Vagina (tissue), 2 donors: ENCODE data around the gene PERM1.

Experiments
- POLR2A ChIP-seq, 2 donors: fragments of 450-650 bp; IDR thresholded peaks; one replicate each; pipeline ENCODE4 v1.6.1; 2017; ENCODE audit warnings: antibody characterized with exemption in 2 of 2, mild to moderate bottlenecking in 2 of 2, moderate library complexity in 2 of 2
- POLR2AphosphoS5 ChIP-seq, 2 donors: sonication (generic); formaldehyde crosslinking; IDR thresholded peaks; one replicate each; pipeline ENCODE4 v1.9.0; 2017; ENCODE audit warnings: antibody characterized with exemption in 2 of 2, mild to moderate bottlenecking in 2 of 2, low read depth in 1 of 2; ENCODE audit not compliant: insufficient read depth in 1 of 2
- TF ChIP-seq, protein P1 (sequence below), 3 experiments: fragments of 450-650 bp in 2 of 3; fragments of 200-600 bp in 1 of 3; sonication (generic) in 1 of 3; IDR thresholded peaks; one replicate each; pipeline ENCODE4 v1.5.1; 2017 to 2019; ENCODE audit warnings: antibody characterized with exemption in 3 of 3, mild to moderate bottlenecking in 2 of 3, moderate library complexity in 2 of 3

DNA sequence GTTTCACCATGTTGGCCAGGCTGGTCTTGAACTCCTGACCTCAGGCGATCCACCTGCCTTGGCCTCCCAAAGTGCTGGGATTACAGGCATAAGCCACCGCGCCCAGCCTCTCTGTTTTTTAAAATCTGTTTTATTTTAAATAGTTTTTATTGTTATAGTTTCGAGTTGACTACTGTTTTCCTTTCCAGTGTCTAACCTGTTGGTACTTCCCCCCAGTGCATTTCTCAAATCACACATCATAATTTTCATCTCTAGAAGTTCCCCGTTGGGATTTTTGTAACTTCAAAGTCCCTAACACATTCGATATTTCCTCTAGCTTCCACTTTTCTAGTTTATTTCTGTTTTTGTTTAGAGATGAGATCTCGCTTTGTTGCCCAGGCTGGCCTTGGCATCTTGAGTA lies 10.5 kb upstream of the PERM1 start:
- TF ChIP-seq POLR2A (IDR thresholded peaks at IDR 0.05), result no peak
- TF ChIP-seq, protein P1, sequence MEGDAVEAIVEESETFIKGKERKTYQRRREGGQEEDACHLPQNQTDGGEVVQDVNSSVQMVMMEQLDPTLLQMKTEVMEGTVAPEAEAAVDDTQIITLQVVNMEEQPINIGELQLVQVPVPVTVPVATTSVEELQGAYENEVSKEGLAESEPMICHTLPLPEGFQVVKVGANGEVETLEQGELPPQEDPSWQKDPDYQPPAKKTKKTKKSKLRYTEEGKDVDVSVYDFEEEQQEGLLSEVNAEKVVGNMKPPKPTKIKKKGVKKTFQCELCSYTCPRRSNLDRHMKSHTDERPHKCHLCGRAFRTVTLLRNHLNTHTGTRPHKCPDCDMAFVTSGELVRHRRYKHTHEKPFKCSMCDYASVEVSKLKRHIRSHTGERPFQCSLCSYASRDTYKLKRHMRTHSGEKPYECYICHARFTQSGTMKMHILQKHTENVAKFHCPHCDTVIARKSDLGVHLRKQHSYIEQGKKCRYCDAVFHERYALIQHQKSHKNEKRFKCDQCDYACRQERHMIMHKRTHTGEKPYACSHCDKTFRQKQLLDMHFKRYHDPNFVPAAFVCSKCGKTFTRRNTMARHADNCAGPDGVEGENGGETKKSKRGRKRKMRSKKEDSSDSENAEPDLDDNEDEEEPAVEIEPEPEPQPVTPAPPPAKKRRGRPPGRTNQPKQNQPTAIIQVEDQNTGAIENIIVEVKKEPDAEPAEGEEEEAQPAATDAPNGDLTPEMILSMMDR (IDR thresholded peaks at IDR 0.05), result no peak
- TF ChIP-seq POLR2AphosphoS5 (IDR thresholded peaks at IDR 0.05; ENCODE audit: insufficient read depth in 1 of 2, low read depth in 1 of 2), result no peak
